DND-41 (cell line): ENCODE data around the gene HTT-AS.

ENCODE experiments used
- EZH2 ChIP-seq: IDR thresholded peaks from 3 replicates; pipeline ENCODE4 v1.6.1; 2012; ENCODE audit warnings: borderline replicate concordance, low read depth, mild to moderate bottlenecking, moderate library complexity, low read length, inconsistent platforms; ENCODE audit not compliant: severe bottlenecking
- TF ChIP-seq, protein P1 (sequence below): IDR thresholded peaks from 2 replicates; pipeline ENCODE4 v1.5.1; 2012; ENCODE audit warnings: borderline replicate concordance, low read length, moderate library complexity, mild to moderate bottlenecking; ENCODE audit not compliant: poor library complexity, severe bottlenecking; ENCODE audit errors: extremely low read depth

GRCh38 chr4:3096202-3096601 lies 21.9 kb upstream of the HTT-AS start:
- TF ChIP-seq, protein P1, sequence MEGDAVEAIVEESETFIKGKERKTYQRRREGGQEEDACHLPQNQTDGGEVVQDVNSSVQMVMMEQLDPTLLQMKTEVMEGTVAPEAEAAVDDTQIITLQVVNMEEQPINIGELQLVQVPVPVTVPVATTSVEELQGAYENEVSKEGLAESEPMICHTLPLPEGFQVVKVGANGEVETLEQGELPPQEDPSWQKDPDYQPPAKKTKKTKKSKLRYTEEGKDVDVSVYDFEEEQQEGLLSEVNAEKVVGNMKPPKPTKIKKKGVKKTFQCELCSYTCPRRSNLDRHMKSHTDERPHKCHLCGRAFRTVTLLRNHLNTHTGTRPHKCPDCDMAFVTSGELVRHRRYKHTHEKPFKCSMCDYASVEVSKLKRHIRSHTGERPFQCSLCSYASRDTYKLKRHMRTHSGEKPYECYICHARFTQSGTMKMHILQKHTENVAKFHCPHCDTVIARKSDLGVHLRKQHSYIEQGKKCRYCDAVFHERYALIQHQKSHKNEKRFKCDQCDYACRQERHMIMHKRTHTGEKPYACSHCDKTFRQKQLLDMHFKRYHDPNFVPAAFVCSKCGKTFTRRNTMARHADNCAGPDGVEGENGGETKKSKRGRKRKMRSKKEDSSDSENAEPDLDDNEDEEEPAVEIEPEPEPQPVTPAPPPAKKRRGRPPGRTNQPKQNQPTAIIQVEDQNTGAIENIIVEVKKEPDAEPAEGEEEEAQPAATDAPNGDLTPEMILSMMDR: no peak
- TF ChIP-seq EZH2: no peak
